AG09309 (cell line): ENCODE data around the gene CBY3.
A peak's percentile ranks its signal among the peaks of the same experiment; 100 is the strongest.
"Not testable (repeated sequence)": the region's sequence is repeated elsewhere in the genome, so short reads cannot be mapped to it uniquely, and the experiment has no call there.

ENCODE experiments used
- DNase-seq: peaks from one replicate; pipeline ENCODE4 v3.0.0-alpha.2; 2010; ENCODE audit warnings: low read depth
- H3K4me3 ChIP-seq: 2 replicates; pipeline ENCODE4 v1.5.1; 2011; ENCODE audit warnings: mild to moderate bottlenecking, low read depth, low read length, moderate library complexity; ENCODE audit not compliant: control insufficient read depth
- CTCF ChIP-seq: IDR thresholded peaks from 2 replicates; pipeline ENCODE4 v1.5.1; 2011; ENCODE audit warnings: mild to moderate bottlenecking, low read depth, low read length, inconsistent platforms; ENCODE audit not compliant: insufficient read depth, control insufficient read depth; ENCODE audit errors: missing control alignments

Gene CBY3

GRCh38 chr5:179678223-179679013 is 2.4 kb downstream of the CBY3 start:
- peak; percentile 57 for DNase-seq
- TF ChIP-seq CTCF: no peak

GRCh38 chr5:179668391-179668790 is 12.4 kb downstream of the CBY3 start:
- no peak for DNase-seq
- peak; percentile 86 for TF ChIP-seq CTCF
- H3K4me3 ChIP-seq: no peak overlapping the region

More at GRCh38 chr5:179678223-179679013, 2.4 kb downstream of the CBY3 start:
- H3K4me3 ChIP-seq: peak overlapping the region; percentile 92

GRCh38 chr5:179661647-179662046 is 19.2 kb downstream of the CBY3 start:
- H3K4me3 ChIP-seq, DNase-seq: not testable (repeated sequence)

- H3K4me3 ChIP-seq: peak overlapping the region; percentile 54
- DNase-seq: not testable (repeated sequence)
These were observed 22.5 kb downstream of the CBY3 start for GRCh38 chr5:179658179-179658856.

- H3K4me3 ChIP-seq, DNase-seq: not testable (repeated sequence)
These were observed 23.3 kb downstream of the CBY3 start for GRCh38 chr5:179657302-179658178.

- DNase-seq, H3K4me3 ChIP-seq: not testable (repeated sequence)
These were observed 27.7 kb downstream of the CBY3 start for GRCh38 chr5:179653135-179653534.

GRCh38 chr5:179650245-179650644 is 30.6 kb downstream of the CBY3 start:
- not testable (repeated sequence) for DNase-seq

GRCh38 chr5:179649166-179649703 is 31.6 kb downstream of the CBY3 start:
- H3K4me3 ChIP-seq, DNase-seq: not testable (repeated sequence)

More at GRCh38 chr5:179650245-179650644, 30.6 kb downstream of the CBY3 start:
- not testable (repeated sequence) for H3K4me3 ChIP-seq

GRCh38 chr5:179648410-179648809 is 32.4 kb downstream of the CBY3 start:
- no peak overlapping the region for H3K4me3 ChIP-seq
- no peak for TF ChIP-seq CTCF
- no peak for DNase-seq

GRCh38 chr5:179644766-179645165 is 36.1 kb downstream of the CBY3 start:
- H3K4me3 ChIP-seq, DNase-seq: not testable (repeated sequence)

GRCh38 chr5:179643141-179643920 is 37.5 kb downstream of the CBY3 start:
- H3K4me3 ChIP-seq, DNase-seq: not testable (repeated sequence)

- DNase-seq, H3K4me3 ChIP-seq: not testable (repeated sequence)
These were observed 38.2 kb downstream of the CBY3 start for GRCh38 chr5:179642626-179643025.

- DNase-seq, H3K4me3 ChIP-seq: not testable (repeated sequence)
These were observed 39.1 kb downstream of the CBY3 start for GRCh38 chr5:179641745-179642144.
